HG02840 (cell line): ENCODE data around the gene RAB6D.
"Not testable (repeated sequence)": the region's sequence is repeated elsewhere in the genome, so short reads cannot be mapped to it uniquely, and the experiment has no call there.

Source experiments
- ATAC-seq: cut with Tn5 transposase; IDR thresholded peaks from one replicate; pipeline ENCODE4 v1.9.1; 2021; ENCODE audit warnings: mild to moderate bottlenecking, moderate library complexity, moderate number of reproducible peaks; ENCODE audit not compliant: unreplicated experiment, low FRiP score

The RAB6D gene

DNA sequence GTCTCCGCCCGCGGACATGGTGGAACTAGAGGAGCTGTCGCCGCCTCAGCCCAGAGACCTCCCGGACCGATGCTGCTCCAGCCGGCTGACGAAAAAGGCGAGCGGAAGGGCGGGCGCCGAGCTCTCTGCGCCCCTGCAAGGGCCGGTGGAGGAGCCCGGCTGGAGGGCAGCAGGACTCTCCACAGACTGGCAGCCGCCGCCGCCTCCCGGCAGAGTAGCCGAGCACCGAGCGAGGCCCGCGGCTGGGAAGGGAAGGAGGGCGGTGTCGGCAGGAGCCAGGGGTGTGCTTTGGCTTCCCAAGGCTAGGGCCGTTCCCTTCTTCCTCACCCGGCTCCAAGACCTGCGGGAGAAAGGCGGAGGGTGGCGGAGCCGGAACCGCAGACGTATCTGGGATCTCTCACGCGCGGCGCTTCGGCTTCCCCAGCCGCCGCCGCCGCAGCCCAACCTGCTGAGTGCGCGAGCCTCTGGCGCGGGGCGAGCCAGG lies at the start of gene RAB6D:
Gene RAB6D (minus strand): TSS at position 466 of the 484 bp plus-strand sequence. CDS start 448 bp downstream, at position 18.
- ATAC-seq, result not testable (repeated sequence)

GRCh38 chr2:131413148-131413747 lies 49.3 kb upstream of the RAB6D start:
- ATAC-seq, result no peak

- no peak for ATAC-seq
Observed at GRCh38 chr2:131410173-131410572, 46.2 kb upstream of the RAB6D start.

GRCh38 chr2:131408778-131409177 lies 44.8 kb upstream of the RAB6D start:
- ATAC-seq, result no peak

DNA sequence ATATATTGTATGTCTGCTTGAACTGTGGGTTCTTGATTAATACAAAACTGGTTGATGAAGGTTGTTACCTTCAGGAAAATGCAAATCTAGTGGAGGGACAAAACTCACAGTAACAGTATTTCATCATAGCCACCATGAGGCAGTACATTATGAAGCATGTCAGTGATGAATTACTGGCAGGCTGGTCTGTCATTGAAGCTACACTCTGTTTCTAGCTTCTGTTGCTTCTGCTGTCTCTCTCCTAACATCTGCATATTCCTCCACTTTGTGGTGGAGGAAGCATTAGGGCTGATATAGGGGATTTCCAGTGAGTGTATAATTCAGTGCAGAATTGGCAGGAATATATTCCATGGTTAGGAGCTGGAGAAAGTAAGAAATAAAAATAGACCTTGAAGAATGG lies 44.2 kb upstream of the RAB6D start:
- ATAC-seq, result no peak

- no peak for ATAC-seq
Observed at GRCh38 chr2:131404753-131405152, 40.8 kb upstream of the RAB6D start.

DNA sequence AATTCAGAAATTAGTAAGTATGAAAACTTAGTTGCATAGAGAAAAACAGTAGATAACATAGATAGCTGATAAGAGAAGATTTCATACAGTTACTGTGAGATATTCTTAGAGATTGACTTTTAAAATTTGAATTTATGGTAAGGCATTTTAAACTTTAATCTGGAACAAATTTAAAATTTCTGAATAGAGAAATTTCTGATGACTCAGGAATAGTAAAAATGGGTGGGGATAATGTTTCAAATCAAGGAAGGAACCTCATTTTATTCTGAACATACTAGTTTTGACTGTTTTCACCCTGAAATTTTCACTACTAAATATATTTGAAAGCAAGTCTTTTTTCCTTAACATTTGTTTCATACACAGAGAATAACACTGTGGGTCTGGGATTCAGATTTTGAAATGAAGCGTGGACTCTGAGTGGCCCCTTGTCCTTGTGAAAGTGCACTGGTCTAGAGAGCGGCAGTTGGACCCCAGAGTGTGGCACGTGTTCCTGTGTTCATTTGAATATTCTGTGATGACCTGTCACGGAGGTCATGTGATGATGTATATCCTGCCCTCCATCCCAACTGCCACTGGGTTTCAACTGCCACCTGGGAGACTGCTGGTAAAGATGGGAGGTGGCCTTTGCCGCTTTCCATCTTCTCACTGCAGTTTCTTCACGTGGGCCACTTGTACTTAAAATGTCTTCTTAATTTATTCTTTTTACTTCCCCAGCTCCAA lies 38.5 kb upstream of the RAB6D start:
- ATAC-seq, result no peak

DNA sequence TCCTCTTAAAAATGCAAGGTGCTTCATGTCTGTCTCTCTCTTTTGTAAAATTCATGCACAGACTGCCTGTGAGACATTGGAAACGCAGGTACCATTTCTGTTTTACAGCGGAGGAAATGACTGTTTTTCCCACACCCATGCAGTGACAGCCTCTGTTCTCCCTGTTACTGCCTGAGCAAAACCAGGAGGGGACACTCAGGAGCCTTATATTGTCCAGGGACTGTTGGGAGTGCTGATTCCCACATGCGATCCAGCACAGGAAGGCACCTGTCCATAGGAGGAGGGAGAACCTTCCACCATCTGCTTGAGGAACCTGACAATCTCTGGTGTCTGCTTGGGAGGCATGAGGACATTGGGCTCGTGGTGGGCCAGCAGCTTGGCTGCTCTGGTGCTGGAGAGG lies 36.9 kb upstream of the RAB6D start:
- no peak for ATAC-seq

DNA sequence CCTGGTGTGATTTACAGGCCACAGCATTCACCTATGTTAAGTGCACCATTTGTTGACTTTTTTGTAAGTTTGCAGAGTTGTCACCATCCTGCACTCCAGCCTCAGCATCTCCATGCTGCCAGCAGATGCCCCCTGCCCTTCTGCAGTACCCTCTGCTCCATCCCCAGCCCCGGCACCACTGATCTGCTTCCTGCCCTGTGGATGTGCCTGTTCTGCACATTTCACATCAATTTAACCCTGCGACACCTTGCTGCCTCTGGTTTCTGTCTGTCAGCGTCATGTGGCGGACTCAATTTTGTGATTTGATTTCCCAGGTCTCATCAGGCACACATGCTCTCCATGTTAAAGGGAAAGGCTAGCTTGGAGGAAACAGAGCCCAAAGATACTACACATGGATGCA lies 36.5 kb upstream of the RAB6D start:
- ATAC-seq, result not testable (repeated sequence)

DNA sequence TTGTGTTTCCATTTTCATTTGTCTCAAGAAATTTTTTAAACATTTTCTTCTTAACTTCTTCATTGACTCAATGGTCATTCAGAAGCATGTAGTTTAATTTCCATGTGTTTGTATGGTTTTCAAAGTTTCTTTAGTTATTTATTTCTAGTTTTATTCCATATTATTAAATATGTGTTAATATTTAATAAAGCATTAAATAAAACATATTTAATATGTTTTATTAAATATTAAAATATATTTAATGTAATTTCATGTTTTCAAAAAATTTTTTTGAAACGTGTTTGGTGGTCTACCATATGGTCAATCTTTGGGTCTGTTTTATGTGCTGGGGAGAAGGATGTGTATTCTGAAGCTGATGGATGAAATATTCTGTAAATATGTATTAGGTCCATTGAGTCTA lies 32.2 kb upstream of the RAB6D start:
- not testable (repeated sequence) for ATAC-seq

GRCh38 chr2:131395024-131395645 lies 31.2 kb upstream of the RAB6D start:
- not testable (repeated sequence) for ATAC-seq

DNA sequence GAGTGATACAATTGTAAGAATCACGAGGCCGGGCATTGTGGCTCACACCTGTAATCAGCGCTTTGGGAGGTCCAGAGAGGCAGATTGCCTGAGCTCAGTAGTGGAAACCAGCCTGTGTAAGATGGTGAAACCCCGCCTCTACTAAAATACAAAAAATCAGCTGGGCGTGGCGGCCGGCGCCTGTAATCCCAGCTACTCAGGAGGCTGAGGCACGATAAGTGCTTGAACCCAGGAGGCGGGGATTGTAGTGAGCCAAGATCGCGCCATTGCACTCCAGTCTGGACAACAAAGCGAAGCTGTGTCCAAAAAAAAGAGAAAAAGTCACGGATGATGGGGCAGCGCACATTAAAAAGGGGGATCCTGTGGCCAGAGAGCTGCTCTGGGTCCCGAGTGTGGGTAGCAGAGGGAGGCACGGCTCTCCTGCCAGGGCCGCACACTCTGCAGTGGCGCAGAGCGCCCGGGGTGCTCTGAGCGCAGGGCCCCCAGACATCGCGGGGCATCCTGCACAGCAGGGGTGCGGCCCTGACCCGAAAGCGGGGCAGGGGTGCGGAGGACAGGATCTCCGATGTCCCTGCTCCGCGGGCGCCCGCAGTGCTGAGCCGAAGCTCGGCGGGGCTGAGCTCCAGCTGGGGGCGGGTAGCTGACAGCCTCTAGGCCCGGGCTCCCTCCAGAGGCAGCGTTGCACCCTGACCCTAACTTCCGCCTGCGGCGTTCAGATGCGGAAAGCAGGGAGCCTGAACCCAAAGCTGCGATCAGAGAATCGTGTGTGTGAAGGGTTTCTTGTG lies 30.4 kb upstream of the RAB6D start:
- ATAC-seq, result no peak

DNA sequence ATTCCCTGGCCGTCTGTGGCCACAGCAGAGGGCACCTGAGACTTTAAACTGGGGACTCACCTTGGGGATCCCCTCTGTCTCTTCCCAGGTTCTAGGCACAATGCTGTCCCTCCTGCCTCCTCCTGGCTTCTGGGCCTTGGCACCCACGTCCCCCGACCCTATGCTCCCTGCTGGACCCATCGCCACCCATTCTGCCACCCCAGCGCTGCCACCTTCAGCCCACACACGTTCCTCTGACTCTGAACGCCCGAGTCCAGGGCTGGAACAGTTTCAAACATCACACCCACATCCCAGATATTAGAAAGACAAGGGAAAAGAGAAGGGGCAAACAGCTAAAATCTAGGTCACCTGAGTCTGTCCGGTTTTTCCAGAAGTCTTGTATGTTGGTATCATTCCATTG lies 28.0 kb upstream of the RAB6D start:
- ATAC-seq, result not testable (repeated sequence)

DNA sequence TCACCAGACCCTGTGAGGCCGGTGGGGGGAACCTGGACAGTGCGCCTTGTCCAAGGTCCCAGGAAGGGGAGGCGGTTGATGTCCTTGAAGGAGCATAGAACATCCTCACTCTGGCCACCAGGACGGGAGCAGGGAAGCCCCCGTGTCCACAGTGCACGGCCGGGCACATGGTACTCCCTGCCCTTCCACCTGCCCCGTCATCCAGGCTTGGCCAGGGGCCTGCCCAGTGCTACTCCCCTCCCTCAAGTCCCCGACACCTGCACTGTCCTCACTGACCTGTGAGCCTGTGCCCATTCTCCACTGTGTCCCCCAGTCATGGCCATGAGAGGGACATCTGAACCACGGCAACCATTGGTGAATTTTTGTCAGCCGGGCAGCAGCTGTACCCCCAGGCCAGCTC lies 27.5 kb upstream of the RAB6D start:
- ATAC-seq, result not testable (repeated sequence)

DNA sequence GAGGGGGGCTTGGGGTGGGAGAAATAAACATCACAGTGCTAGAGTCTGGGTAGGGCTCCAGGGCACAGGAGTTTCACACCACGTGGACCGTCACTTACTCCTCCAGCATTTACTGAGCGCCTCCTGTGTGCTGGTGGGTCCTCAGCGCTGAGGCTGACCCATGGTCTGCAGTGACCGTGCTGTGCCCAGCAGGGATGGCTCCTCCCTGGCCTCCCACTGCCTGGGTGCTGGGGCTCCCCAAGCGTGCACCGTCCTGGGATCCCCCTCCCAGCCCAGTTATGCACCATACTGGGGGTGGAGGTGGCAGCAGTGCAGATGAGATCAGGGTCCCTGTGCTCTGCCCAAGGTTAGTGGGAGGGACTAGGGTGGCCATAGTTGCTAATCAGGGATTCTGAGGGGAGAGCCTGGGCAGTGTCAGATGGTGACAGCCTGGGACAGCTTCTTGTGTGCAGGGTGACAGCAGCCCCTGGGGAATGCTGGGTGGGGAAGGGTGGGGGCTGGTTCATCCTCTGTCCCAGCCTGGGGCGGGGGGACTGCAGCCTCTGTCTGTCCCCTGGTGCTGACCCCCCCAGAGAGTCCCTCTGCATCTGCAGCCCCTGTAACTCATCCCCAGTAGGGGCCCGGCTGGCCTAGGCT lies 26.6 kb upstream of the RAB6D start:
- not testable (repeated sequence) for ATAC-seq

DNA sequence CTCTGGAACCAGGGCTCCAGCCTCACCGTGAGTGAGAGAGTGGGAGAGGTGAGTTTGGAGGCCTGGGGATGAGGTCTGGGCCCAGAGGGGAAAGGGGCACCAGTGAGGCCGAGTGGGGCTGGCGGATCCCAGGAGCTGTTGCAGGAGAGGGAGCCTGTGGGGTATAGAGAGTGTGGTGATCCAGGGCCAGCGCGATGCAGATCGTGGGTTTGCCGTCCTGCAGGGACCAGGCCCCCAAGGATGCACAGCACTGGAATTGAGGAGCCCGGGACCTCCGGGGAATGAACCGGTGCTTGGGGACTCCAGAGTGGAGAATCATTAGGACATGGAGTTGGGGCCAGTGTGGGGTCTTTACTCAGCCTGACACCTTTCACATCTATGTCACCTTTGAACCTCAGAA lies 25.7 kb upstream of the RAB6D start:
- ATAC-seq, result no peak

- not testable (repeated sequence) for ATAC-seq
Observed at GRCh38 chr2:131388834-131389233, 24.9 kb upstream of the RAB6D start.

GRCh38 chr2:131373111-131373510 lies 9.1 kb upstream of the RAB6D start:
- not testable (repeated sequence) for ATAC-seq

DNA sequence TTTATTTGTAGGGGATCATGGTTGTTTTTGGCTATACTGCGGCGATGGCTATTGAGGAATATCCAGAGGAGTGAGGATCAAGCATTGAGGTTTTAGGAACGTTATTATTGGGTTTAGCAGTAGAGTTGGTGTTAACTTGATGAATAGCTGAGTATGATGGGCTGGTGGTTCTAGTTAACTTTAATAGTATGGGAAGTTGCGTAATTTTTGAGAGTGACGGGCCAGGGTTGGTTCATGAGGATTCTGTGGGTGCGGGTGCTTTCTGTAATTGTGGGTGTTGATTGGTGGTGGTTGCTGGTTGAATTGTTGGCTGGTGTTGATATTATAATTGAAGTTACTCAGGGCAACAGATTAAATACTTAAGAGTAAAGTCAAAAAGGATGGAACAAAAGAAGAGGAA lies 6.0 kb upstream of the RAB6D start:
- ATAC-seq, result no peak

GRCh38 chr2:131368493-131369066 lies 4.6 kb upstream of the RAB6D start:
- not testable (repeated sequence) for ATAC-seq
